HG02885 (cell line): Measurements from ENCODE around the gene SEMA4D.

Experiments used
- ATAC-seq: cut with Tn5 transposase; IDR thresholded peaks from one replicate; pipeline ENCODE4 v1.9.1; 2021; ENCODE audit warnings: mild to moderate bottlenecking; ENCODE audit not compliant: unreplicated experiment, poor library complexity

SEMA4D gene

GRCh38 chr9:89505048-89505447 lies 7.1 kb upstream of the SEMA4D start:
- ATAC-seq = no peak

GRCh38 chr9:89502671-89503070 lies 4.8 kb upstream of the SEMA4D start:
- ATAC-seq = no peak

GRCh38 chr9:89502038-89502601 lies 4.2 kb upstream of the SEMA4D start:
- no peak for ATAC-seq

- no peak for ATAC-seq
These were observed 3.5 kb upstream of the SEMA4D start for GRCh38 chr9:89501311-89501898.

- ATAC-seq = no peak
These were observed 2.1 kb upstream of the SEMA4D start for GRCh38 chr9:89500008-89500407.

GRCh38 chr9:89498852-89499480 lies 1.1 kb upstream of the SEMA4D start:
- no peak for ATAC-seq

- ATAC-seq = peak; percentile 33
These were observed 503 bp downstream of the SEMA4D start for GRCh38 chr9:89497257-89497963.

- no peak for ATAC-seq
These were observed 1.2 kb downstream of the SEMA4D start for GRCh38 chr9:89496645-89497256.

- ATAC-seq = no peak
These were observed 1.9 kb downstream of the SEMA4D start for GRCh38 chr9:89495824-89496560.

GRCh38 chr9:89494199-89494598 lies 3.7 kb downstream of the SEMA4D start:
- no peak for ATAC-seq

- ATAC-seq = no peak
These were observed 4.2 kb downstream of the SEMA4D start for GRCh38 chr9:89493671-89494070.

- no peak for ATAC-seq
These were observed 4.7 kb downstream of the SEMA4D start for GRCh38 chr9:89493181-89493580.

- no peak for ATAC-seq
These were observed 5.3 kb downstream of the SEMA4D start for GRCh38 chr9:89492586-89492985.

- ATAC-seq = peak; percentile 49
These were observed 6.2 kb downstream of the SEMA4D start for GRCh38 chr9:89491694-89492093.

GRCh38 chr9:89489548-89490530 lies 8.1 kb downstream of the SEMA4D start:
- ATAC-seq = no peak

GRCh38 chr9:89488936-89489335 lies 9.0 kb downstream of the SEMA4D start:
- ATAC-seq = no peak

GRCh38 chr9:89488131-89488530 lies 9.8 kb downstream of the SEMA4D start:
- ATAC-seq = no peak

GRCh38 chr9:89486681-89487080 lies 11.2 kb downstream of the SEMA4D start:
- no peak for ATAC-seq
